GM15510 (cell line): ENCODE data around the gene CSF1R.

ENCODE experiments used
- POLR2A ChIP-seq: IDR thresholded peaks from 3 replicates; pipeline ENCODE4 v1.6.1; 2011; ENCODE audit warnings: borderline replicate concordance; ENCODE audit not compliant: insufficient read length; ENCODE audit errors: extremely low read depth

The CSF1R gene

DNA sequence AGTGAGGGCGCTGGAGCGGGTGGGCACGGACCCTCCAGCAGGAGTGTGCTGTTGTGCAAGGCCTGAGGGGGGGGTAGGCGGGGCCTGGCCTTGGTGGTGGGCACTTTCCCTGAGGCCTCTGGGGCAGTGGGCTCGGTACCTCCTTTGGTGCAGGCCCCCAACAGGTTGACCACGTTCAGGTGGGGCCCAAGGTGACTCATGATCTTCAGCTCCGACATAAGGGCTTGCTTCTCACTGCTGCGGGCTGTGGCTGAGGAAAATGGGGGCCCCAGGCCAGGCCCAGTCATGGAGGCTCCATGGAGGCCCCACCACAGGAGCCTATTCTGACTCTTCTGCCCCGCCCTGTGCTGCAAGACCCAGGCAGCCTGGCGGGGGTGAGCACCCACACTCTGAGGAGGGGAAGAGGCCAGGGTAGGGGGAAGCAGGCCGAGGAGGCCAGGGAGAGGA lies 37.8 kb upstream of the CSF1R start:
- TF ChIP-seq POLR2A = no peak

DNA sequence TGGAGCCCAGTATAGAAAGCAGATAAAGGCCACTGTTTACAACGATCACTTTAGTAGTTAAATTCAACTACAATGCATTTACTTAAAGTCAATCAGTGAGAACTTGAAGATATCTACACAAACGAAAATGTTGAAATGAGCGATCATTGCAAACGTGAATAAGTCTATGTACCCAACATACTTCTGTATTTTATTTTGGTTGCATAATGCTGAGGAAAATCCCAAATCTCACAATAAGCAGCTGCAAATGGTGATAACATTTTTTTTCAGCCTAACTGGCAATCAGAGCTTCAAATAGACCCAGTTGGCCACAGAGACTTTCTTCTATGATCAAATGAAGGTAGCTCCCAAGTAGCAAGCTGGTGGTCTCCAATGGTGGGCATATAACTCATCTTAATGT lies 37.2 kb upstream of the CSF1R start:
- TF ChIP-seq POLR2A = no peak

DNA sequence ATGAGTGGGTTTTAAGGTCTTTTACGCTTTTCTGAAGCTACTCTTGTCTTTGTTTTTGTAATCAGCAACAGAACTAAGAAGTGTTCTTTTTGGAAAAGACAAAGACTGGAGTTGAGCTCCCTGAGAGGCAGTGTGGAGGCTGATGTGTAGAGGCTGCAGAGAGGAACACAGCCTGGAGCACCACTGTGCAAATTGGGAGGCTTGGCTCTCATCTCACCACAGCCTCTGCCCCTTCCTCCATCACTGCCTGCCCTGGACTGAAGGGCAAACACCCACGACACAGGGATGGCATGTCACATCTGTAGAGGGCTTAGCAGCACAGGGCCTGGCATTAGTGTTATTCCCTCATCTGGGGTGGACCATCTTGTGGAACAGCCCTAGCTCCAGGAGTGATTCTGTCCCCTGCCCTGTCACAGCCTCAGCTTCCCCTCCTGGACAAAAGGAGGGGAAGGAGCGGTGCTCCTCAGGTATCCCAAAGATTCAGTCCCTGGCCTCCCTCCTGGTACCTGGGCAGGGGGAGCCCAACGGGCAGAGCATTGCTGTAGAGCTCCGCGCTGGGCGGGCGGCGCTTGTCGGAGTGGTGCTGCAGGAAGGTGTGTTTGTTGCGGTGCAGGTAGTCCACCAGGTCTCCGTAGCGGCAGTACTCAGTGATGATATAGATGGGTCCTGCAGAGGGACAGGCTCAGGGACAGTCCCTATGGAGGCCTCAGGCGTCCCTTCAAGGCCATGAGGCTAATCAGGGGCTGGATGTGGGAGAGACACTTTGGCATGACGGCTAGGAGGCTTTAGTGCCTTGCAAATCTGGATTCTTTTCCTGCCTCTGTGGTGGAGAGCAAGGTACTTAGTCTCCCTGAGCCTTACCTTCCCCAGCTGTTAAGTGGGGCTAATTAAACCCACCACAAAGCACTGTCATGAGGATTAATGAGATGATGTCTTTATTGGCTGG lies 36.5 kb upstream of the CSF1R start:
- no peak for TF ChIP-seq POLR2A

DNA sequence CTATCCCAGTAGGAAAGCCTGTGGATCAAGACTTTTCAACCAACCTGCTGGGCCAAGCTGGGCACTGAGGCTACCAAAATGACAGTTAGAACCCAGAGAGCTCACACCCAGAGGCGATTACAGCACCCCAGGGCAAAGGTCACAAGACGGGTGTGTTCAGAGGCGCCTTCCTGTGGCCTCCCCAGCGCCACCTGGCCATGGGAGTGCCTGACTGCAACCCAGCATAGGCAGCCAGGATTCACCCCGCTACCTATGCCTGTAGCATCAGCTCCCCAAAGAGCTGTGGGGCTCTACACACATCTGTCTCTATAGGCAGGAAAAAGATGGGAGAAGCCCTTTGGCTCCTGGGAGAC lies 35.8 kb upstream of the CSF1R start:
- TF ChIP-seq POLR2A = no peak

DNA sequence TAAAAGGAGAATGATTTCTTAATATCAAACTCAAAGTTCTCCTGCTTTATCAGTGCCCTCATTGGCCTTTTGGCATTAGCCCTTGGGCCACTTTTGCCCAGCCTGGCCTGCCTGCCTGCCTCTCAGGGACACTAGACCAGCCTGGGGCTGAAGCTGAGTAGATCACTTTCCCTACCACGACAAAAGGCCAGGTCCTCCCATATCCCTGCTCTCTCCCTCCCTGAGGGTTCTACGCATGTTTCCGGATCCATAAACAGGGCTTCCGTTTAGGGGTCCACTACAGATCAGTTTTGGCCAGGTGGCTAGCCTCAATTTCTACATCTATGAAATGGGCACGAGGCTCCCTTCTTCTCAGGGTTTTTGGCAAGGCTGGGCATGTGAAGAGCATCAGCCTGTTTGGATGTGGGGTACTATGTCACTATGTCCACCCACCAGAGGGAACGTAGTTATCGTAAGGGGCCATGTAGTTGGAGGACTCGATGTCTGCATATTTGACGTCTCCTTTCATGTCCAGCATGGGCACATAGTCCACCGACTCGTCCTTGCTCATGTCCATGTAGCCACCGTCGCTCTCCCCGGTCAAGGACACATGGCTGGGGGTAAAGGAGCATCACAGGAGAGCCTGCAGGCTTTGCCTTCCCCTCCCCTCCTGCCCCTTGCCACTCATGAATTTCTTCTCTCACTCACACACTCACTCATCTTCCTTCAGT lies 35.2 kb upstream of the CSF1R start:
- TF ChIP-seq POLR2A = no peak

DNA sequence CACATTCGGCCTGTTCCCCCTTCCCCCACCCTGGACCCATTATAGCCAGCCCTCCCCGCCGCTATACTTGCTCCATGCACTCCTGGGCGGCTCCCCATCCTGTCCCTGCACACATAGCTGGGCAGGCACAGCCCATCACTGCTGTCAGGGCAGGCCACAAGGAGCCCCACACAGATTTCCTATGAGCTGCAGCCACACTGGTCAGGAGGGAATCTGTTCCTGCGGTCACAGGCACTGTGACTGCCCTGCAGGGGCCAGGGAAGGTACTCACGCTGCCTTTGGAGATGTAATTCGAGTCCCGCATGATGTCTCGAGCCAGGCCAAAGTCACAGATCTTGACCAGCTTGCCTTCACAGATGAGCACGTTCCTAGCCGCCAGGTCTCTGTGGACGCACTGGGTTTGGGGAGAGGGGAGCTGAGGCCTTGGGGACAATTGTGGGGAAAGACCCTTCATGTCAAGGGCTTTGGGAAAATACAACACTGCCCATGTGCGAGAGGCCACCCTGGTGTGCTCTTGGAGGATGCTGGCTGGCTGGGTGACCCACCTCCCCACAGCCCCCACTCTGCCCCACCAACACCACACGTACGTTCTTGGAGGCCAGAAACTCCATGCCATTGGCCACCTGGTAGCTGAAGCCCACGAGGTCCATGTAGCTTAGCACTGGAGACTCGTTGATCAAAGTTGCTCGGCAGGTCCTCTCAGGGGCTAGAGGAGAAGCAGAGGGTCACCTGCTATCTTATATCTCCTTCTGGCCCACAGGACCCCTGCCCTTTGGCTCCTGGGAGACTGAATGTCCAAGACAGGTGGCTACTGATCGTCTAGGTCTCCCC lies 34.5 kb upstream of the CSF1R start:
- TF ChIP-seq POLR2A = no peak

DNA sequence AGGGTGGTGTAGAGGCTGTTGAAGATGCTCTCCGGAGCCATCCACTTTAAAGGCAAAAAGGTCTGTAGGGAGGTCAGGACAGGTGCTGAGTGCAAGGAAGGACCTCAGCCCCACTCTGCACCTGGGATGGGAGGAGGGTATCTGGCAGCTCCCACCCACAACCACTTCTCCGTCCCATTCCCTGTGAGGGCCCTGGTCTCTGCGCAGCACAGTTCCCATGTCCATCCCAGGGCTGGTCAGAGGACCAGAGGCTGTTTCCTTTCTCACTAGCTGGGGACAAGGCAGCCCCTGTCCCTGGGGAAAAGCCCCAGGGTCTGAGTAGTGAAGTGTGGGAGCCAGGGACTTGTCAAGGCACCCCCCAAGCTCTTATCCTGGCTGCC lies 33.7 kb upstream of the CSF1R start:
- TF ChIP-seq POLR2A = no peak

DNA sequence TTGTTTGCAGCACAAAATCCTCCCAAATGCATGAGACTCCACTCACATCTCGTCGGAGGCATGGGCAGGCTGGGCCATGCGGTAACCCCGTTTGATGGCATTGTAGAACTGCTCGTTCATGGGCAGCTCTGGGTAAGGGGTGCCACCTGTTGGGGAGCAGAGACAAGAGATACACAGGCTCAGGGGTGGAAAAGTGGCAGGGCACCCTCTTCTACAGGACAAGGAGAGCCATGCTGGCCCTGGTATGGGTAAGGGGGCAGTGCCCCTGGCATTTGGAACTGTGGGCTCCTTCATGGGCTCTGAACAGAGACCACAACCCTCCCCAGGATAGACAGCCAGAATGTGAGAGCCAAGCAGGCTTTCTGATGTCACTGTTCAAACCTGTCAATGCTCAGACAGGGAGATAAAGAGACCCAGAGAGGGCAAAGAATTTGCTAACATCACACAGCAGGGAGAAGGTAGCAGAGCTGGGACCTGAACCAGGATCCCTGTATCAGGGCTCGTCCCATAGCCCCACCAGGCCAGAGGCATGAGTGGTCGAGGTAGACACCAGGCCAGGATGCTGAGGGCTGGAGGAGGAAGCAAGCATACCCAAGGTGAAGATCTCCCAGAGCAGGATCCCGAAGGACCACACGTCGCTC lies 33.2 kb upstream of the CSF1R start:
- no peak for TF ChIP-seq POLR2A

DNA sequence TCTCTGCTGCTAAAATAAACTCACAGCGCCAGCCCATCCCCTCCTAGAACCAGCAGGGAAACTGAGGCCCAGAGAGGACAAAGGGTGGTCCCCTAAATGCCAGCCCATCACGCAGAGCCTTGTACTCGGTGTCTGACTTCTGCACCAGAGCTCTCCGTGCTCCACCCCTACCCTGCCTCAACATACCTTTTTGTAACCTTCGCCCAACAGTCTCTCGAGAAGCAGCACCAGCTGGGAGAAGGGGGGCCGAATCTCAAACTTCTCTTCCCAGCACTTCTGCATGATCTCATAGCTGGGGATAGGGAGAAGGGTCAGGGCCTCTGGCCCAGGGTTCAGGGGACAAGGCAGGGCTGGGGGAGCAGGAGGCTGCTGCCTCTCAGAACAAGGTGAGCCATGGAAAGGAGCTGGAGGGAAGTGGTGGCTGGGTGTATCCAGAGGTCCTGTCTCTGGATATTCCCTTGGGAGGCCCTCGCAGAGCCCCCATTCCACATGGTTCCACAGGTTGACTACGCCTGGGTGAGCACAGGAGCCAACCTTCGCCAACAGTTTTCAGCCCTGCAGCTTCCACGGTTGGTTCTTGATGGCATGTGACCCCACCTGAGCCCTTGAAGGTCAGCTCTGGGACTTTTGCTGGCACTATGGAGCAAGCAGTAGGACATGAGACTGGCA lies 32.3 kb upstream of the CSF1R start:
- TF ChIP-seq POLR2A = no peak

DNA sequence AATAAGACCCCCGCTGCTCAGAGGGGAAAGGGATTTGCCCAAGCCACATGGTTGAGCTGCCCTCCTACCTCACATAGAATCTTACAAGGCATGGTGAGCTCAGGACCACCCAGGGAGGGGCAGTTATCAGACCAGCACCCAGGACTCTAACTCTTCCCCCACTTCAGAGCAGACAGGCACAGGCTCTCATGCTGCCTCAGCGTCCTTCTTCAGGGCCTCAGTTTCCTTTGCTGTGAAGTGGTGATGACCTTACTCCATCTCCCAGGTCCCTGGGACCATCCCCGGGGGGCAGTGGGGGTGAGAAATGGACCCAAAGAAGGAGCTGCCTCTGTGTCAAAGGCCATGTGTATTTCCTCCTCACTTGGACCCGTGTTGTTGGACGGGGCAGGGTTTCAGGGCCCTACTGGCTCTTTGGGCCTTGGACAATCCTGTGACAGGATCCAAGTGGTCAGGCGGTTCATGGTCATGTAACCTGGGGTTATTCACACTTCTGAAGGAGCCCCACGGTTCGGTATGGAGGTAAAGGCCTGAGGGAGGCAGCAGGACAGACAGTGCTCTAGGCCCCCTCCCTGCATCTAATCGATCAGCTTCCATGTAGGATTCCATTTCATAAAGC lies 31.7 kb upstream of the CSF1R start:
- no peak for TF ChIP-seq POLR2A

DNA sequence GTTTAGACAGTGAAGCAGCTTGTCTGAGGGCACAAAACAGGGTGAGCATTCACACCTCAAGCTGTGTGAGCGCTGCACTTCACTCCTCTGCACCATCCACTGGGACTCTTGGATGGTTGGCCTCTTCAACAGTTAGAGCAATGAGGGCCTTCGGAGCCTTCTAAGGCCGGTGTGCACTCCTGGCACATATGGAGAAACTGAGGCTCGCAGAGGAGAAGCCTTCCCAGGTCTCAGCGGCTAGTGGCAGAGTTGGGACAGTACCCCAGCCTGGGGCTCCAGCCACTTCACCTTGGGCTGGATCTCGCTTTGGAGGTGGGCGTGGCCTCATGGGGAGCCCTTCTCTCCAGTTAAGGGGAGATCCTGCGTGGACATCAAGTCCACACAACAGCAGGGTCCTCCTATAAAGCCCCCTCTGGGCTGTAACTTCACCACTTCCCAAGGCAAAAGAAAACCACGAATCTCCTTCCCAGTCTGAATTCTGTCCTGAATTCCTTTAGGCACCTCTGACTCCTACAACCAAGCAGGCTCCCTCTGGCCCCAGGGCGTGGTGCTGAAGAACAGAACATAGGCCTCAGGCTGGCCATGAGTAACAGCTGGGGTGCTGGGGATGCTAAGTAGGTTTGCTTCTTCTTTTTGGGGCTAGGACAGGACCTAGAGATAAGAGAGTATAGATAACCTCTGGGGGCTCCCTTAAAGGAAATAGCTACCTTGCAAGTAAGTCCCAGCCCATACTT lies 30.5 kb upstream of the CSF1R start:
- TF ChIP-seq POLR2A = no peak

DNA sequence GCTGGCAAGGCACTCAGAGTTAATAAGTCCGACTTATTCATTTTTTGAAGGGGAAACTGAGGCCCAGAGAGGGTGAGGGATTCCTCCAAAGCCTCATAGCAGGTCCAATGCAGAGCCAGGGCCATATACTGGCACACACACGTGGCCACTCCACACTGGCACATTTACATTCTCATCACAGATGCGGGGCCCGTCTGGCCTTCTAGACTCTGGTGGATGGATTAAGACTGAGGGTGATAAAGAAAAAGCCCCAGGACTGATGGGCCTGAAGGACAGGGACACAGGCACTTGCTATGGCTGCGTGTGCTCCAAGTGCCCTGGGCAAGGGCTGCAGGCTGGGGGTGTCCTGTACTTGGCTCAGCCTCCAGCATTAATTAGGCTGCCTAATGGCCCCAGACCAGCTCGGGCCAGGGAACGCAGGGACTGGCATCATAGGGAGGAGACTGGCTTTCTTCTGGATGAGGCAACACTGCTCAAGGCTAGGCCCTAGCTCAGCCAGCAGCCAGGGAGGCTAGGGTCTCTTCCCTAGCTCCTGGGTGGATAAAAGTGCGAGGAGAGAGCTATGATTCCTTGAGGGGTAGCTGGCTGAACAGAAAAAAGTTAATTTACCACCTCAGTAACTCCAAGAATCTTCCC lies 28.5 kb upstream of the CSF1R start:
- TF ChIP-seq POLR2A = no peak

DNA sequence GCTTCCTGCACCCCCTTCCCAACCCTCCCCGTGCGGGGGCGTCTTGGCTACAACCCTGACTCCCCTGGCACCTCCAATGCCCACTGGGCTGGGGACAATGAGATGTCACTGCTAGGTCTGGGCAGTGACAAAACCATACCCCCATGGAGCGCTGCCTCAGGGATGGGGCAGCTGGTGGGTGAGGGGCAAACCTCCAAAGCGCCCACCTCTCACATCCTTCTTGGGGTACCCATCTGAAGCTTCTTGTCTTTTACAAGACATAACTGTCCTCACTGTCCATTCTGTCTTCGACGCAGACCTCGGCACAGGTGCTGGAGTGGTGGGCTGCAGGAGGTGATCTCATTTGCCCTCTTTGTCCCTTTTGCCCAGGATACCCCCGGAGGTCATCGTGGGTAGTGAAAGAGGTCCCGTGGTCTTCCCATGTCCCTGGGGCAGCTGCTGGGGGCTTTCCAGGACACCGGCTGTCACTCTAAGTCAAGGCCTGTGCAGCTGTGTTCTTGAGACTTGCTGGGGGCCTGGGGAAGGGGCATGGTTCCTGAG lies 27.8 kb upstream of the CSF1R start:
- no peak for TF ChIP-seq POLR2A
